Gastroesophageal sphincter (tissue), 3 donors: Measurements from ENCODE around the gene TCAIM.

Experiments used
- CTCF ChIP-seq, 4 experiments: fragments of 200-600 bp in 2 of 4; fragments of 450-650 bp in 2 of 4; sonication (generic) in 1 of 4; IDR thresholded peaks; one replicate each; pipeline ENCODE4 v1.5.1; 2017 to 2019; ENCODE audit warnings: antibody characterized with exemption in 4 of 4, mild to moderate bottlenecking in 2 of 4, moderate library complexity in 2 of 4
- EP300 ChIP-seq: sonication (generic); formaldehyde crosslinking; IDR thresholded peaks from one replicate; pipeline ENCODE4 v1.6.1; 2017; ENCODE audit warnings: antibody characterized with exemption, mild to moderate bottlenecking
- POLR2A ChIP-seq, 2 donors: fragments of 450-650 bp; IDR thresholded peaks; one replicate each; pipeline ENCODE4 v1.6.1; 2017; ENCODE audit warnings: antibody characterized with exemption in 2 of 2, mild to moderate bottlenecking in 2 of 2, moderate library complexity in 1 of 2
- POLR2AphosphoS5 ChIP-seq: sonication (generic); formaldehyde crosslinking; IDR thresholded peaks from one replicate; pipeline ENCODE4 v1.6.1; 2017; ENCODE audit warnings: antibody characterized with exemption

GRCh38 chr3:44412365-44412764, 73.8 kb downstream of the TCAIM start:
- TF ChIP-seq CTCF (IDR thresholded peaks at IDR 0.05) (no peak), POLR2AphosphoS5 (no peak), POLR2A (IDR thresholded peaks at IDR 0.05) (no peak), EP300 (no peak)
